ENCODE results near the gene KHDRBS2. TPM values are rescaled to one million over a fixed set of nuclear protein-coding genes. Genes with fewer than 3 reads are reported as not detected.

The KHDRBS2 gene
- total and polyA plus RNA-seq, 2 of the 13 experiments (the other 11 are each of a cell fraction or from before 2014, with no cell fraction given) = not detected

DNA sequence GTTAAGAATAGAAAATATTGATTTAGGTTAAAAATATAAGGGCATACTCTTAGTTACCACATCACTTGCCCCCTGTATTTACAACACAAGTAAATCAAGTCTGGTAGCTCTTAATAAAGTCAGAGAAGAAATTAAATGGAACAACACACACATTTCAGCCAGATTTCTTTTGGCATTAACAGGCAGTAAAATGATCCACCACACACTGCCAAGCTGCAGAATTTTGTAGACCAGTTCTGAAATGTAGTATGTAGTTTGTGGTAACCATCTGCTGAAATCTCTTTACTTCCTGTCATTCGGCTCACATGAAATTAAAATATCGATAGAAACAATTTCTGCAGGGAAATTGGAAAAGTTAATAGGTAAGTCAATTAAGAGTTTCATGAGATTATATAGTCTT is 326.8 kb downstream of the KHDRBS2 start:
- Histone ChIP-seq H3K9ac (ENCODE audit: insufficient read depth, low read depth, low read length) (no peak overlapping the region), H3K4me1 (ENCODE audit: insufficient read depth, low read length) (no peaks in the 10 kb centered on the region), H3K27me3 (ENCODE audit: control insufficient read depth in 1 of 2, insufficient read depth in 2 of 2, low read length in 2 of 2) (no peaks in the 10 kb centered on the region), H2AFZ (ENCODE audit: low read length) (no peak overlapping the region), H3K36me3 (replicated peaks in 1 of 2; ENCODE audit: control insufficient read depth in 1 of 2, insufficient read depth in 2 of 2, low read length in 2 of 2) (no peaks in the 10 kb centered on the region), H4K20me1 (ENCODE audit: insufficient read depth, low read length) (no peaks in the 10 kb centered on the region), H3K27ac (ENCODE audit: extremely low read length, insufficient read depth, low read length) (no peak overlapping the region), H3K4me3 (replicated peaks in 1 of 3; ENCODE audit: insufficient read depth in 1 of 3, low read depth in 2 of 3, low read length in 3 of 3) (no peak overlapping the region), H3K9me3 (ENCODE audit: low read length) (peaks cover 36% of the 10 kb centered on the region), H3K79me2 (ENCODE audit: insufficient read depth, low read length) (no peaks in the 10 kb centered on the region), H3K4me2 (ENCODE audit: low read depth, low read length) (no peak overlapping the region)
- CTCF ChIA-PET (ENCODE audit: low intra/inter-chr PET ratio, low total read pairs) = no interaction called here
- intact Hi-C loops (cut with micrococcal nuclease; ENCODE audit: unreplicated experiment) = no loop called here
- BruUV-seq (replicated peaks) = no TSS peak
- DNase-seq (ENCODE audit: low spot score) (no peak), FAIRE-seq (no peak), ATAC-seq (no peak)
- POLR2A ChIA-PET = no interaction called here
- in situ Hi-C loops (cut with HindIII; ENCODE audit: extremely low pct_ligation_motif_present, low pct_unique_long_range_greater_than_20kb) = no loop called here
- WGBS (ENCODE audit: low lambda C conversion rate) = 3% methylated on average over 2 of the region's 2 CpGs
- no peak for TF ChIP-seq ZNF431 (CRISPR knock-in tag; IDR thresholded peaks at IDR 0.05; ENCODE audit: borderline replicate concordance, low read depth)
- TF ChIP-seq, protein P1, sequence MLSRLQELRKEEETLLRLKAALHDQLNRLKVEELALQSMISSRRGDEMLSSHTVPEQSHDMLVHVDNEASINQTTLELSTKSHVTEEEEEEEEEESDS (CRISPR knock-in tag; IDR thresholded peaks at IDR 0.05; ENCODE audit: borderline replicate concordance) = no peak
- no peak for TF ChIP-seq ZNF121 (CRISPR knock-in tag; IDR thresholded peaks at IDR 0.05)
- TF ChIP-seq HIVEP1 (CRISPR knock-in tag; IDR thresholded peaks at IDR 0.05) = no peak
- TF ChIP-seq FOXJ3 (CRISPR knock-in tag; IDR thresholded peaks at IDR 0.05; ENCODE audit: borderline replicate concordance) = no peak
- no peak for TF ChIP-seq KDM5A (IDR thresholded peaks at IDR 0.05; ENCODE audit: borderline replicate concordance, low read length)
- TF ChIP-seq, protein P2, sequence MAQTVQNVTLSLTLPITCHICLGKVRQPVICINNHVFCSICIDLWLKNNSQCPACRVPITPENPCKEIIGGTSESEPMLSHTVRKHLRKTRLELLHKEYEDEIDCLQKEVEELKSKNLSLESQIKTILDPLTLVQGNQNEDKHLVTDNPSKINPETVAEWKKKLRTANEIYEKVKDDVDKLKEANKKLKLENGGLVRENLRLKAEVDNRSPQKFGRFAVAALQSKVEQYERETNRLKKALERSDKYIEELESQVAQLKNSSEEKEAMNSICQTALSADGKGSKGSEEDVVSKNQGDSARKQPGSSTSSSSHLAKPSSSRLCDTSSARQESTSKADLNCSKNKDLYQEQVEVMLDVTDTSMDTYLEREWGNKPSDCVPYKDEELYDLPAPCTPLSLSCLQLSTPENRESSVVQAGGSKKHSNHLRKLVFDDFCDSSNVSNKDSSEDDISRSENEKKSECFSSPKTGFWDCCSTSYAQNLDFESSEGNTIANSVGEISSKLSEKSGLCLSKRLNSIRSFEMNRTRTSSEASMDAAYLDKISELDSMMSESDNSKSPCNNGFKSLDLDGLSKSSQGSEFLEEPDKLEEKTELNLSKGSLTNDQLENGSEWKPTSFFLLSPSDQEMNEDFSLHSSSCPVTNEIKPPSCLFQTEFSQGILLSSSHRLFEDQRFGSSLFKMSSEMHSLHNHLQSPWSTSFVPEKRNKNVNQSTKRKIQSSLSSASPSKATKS (CRISPR knock-in tag; IDR thresholded peaks at IDR 0.05) = no peak
- TF ChIP-seq ZNF350 (CRISPR knock-in tag; IDR thresholded peaks at IDR 0.05; ENCODE audit: borderline replicate concordance, low read depth) = no peak
- TF ChIP-seq, protein P3, sequence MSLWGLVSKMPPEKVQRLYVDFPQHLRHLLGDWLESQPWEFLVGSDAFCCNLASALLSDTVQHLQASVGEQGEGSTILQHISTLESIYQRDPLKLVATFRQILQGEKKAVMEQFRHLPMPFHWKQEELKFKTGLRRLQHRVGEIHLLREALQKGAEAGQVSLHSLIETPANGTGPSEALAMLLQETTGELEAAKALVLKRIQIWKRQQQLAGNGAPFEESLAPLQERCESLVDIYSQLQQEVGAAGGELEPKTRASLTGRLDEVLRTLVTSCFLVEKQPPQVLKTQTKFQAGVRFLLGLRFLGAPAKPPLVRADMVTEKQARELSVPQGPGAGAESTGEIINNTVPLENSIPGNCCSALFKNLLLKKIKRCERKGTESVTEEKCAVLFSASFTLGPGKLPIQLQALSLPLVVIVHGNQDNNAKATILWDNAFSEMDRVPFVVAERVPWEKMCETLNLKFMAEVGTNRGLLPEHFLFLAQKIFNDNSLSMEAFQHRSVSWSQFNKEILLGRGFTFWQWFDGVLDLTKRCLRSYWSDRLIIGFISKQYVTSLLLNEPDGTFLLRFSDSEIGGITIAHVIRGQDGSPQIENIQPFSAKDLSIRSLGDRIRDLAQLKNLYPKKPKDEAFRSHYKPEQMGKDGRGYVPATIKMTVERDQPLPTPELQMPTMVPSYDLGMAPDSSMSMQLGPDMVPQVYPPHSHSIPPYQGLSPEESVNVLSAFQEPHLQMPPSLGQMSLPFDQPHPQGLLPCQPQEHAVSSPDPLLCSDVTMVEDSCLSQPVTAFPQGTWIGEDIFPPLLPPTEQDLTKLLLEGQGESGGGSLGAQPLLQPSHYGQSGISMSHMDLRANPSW (CRISPR knock-in tag; IDR thresholded peaks at IDR 0.05; ENCODE audit: borderline replicate concordance) = no peak
- TF ChIP-seq KDM2A (CRISPR knock-in tag; IDR thresholded peaks at IDR 0.05; ENCODE audit: borderline replicate concordance, low read depth) = no peak
- TF ChIP-seq, protein P4, sequence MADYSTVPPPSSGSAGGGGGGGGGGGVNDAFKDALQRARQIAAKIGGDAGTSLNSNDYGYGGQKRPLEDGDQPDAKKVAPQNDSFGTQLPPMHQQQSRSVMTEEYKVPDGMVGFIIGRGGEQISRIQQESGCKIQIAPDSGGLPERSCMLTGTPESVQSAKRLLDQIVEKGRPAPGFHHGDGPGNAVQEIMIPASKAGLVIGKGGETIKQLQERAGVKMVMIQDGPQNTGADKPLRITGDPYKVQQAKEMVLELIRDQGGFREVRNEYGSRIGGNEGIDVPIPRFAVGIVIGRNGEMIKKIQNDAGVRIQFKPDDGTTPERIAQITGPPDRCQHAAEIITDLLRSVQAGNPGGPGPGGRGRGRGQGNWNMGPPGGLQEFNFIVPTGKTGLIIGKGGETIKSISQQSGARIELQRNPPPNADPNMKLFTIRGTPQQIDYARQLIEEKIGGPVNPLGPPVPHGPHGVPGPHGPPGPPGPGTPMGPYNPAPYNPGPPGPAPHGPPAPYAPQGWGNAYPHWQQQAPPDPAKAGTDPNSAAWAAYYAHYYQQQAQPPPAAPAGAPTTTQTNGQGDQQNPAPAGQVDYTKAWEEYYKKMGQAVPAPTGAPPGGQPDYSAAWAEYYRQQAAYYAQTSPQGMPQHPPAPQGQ (CRISPR knock-in tag; IDR thresholded peaks at IDR 0.05; ENCODE audit: borderline replicate concordance) = no peak
- no peak for TF ChIP-seq NR2F1 (CRISPR knock-in tag; IDR thresholded peaks at IDR 0.05)
- TF ChIP-seq CCDC6 (CRISPR knock-in tag; IDR thresholded peaks at IDR 0.05) = no peak
- TF ChIP-seq, protein P5, sequence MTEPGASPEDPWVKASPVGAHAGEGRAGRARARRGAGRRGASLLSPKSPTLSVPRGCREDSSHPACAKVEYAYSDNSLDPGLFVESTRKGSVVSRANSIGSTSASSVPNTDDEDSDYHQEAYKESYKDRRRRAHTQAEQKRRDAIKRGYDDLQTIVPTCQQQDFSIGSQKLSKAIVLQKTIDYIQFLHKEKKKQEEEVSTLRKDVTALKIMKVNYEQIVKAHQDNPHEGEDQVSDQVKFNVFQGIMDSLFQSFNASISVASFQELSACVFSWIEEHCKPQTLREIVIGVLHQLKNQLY (CRISPR knock-in tag; IDR thresholded peaks at IDR 0.05) = no peak
- no peak for TF ChIP-seq TARDBP (CRISPR knock-in tag; IDR thresholded peaks at IDR 0.05)
- no peak for TF ChIP-seq SOX6 (IDR thresholded peaks at IDR 0.05)
- no peak for TF ChIP-seq SOX6 (CRISPR knock-in tag; IDR thresholded peaks at IDR 0.05)
- TF ChIP-seq ZNF333 (CRISPR knock-in tag; IDR thresholded peaks at IDR 0.05; ENCODE audit: borderline replicate concordance) = no peak

All from HepG2 (cell line).